ENCODE results near the gene PSMD12. TPM values are rescaled to one million over a fixed set of nuclear protein-coding genes. Genes with fewer than 3 reads are reported as not detected.

PSMD12 gene
- total RNA-seq, 1 experiment from 2014 or later = 49.4 TPM

GRCh38 chr17:67311575-67311974 is 54.8 kb downstream of the PSMD12 start:
- no peak for DNase-seq (ENCODE audit: low read depth)

- DNase-seq (ENCODE audit: low read depth) = no peak
These were observed 56.0 kb downstream of the PSMD12 start for GRCh38 chr17:67310406-67310805.

- DNase-seq (ENCODE audit: low read depth) = peak; percentile 13
These were observed 60.7 kb downstream of the PSMD12 start for GRCh38 chr17:67305446-67306235.

- DNase-seq (ENCODE audit: low read depth) = no peak
These were observed 68.9 kb downstream of the PSMD12 start for GRCh38 chr17:67297454-67297960.

- DNase-seq (ENCODE audit: low read depth) = no peak
These were observed 71.8 kb downstream of the PSMD12 start for GRCh38 chr17:67294451-67295199.

- peak; percentile 53 for DNase-seq (ENCODE audit: low read depth)
These were observed 72.8 kb downstream of the PSMD12 start for GRCh38 chr17:67293251-67294203.

GRCh38 chr17:67290711-67291291 is 75.6 kb downstream of the PSMD12 start:
- DNase-seq (ENCODE audit: low read depth) = no peak

- no peak for DNase-seq (ENCODE audit: low read depth)
These were observed 76.1 kb downstream of the PSMD12 start for GRCh38 chr17:67290244-67290643.

GRCh38 chr17:67289181-67289876 is 77.0 kb downstream of the PSMD12 start:
- peak; percentile 40 for DNase-seq (ENCODE audit: low read depth)

Other genes with a start within 250 kb of the PSMD12 start
- gene HELZ, start 121.4 kb downstream of the PSMD12 start, total RNA-seq (2014; rRNA removed) = 16.1 and 18.4 TPM in 2 replicates
- gene PITPNC1, start 10.7 kb upstream of the PSMD12 start, total RNA-seq (2014; rRNA removed) = 10.4 and 12.5 TPM in 2 replicates